Peyer's patch (tissue), 4 donors: ENCODE measurements around the gene SCGB1C1. TPM values are rescaled to one million over a fixed set of nuclear protein-coding genes. Genes with fewer than 3 reads are reported as not detected.

Experiments
- DNase-seq, 3 donors: peaks; one replicate each; pipeline ENCODE4 v3.0.0-alpha.2; 2017 to 2019
- H3K27ac ChIP-seq, 4 donors: fragments of 200-600 bp; sonication (generic); one replicate each; pipeline ENCODE4 v1.5.1; 2016 to 2019
- H3K27me3 ChIP-seq, 2 donors: fragments of 200-600 bp; sonication (generic); one replicate each; pipeline ENCODE4 v1.5.1; 2019
- H3K36me3 ChIP-seq, 3 donors: fragments of 200-600 bp; sonication (generic); one replicate each; pipeline ENCODE4 v1.5.1; 2016 to 2019
- H3K4me1 ChIP-seq, 4 donors: fragments of 200-600 bp; sonication (generic); one replicate each; pipeline ENCODE4 v1.5.1; 2016 to 2019
- H3K4me3 ChIP-seq, 4 donors: fragments of 200-600 bp; sonication (generic); 1 replicate in 3 of 4; 2 replicates in 1 of 4; pipeline ENCODE4 v1.5.1; 2016 to 2019; ENCODE audit warnings: mild to moderate bottlenecking in 1 of 4
- H3K9me3 ChIP-seq, 4 donors: fragments of 200-600 bp; sonication (generic); one replicate each; pipeline ENCODE4 v1.5.1; 2016 to 2019; ENCODE audit warnings: mild to moderate bottlenecking in 1 of 4
- POLR2A ChIP-seq, 2 donors: fragments of 450-650 bp; IDR thresholded peaks; one replicate each; pipeline ENCODE4 v1.5.1; 2017; ENCODE audit warnings: antibody characterized with exemption in 2 of 2, mild to moderate bottlenecking in 2 of 2, moderate library complexity in 2 of 2
- total RNA-seq, 4 donors: library from RNA; depleted of rRNA; stranded (reverse); fragments of >200 nt; gene quantifications; one replicate each; pipeline ENCODE4 v1.1.0, GENCODE V29; 2016
- TF ChIP-seq, protein P1 (sequence below), 6 experiments: fragments of 450-650 bp in 4 of 6; fragments of 200-600 bp in 2 of 6; sonication (generic) in 1 of 6; IDR thresholded peaks; one replicate each; pipeline ENCODE4 v1.5.1; 2017 to 2019; ENCODE audit warnings: antibody characterized with exemption in 6 of 6, mild to moderate bottlenecking in 3 of 6, moderate library complexity in 1 of 6

Gene SCGB1C1
- total RNA-seq, 4 donors from 2014 or later: not detected

DNA sequence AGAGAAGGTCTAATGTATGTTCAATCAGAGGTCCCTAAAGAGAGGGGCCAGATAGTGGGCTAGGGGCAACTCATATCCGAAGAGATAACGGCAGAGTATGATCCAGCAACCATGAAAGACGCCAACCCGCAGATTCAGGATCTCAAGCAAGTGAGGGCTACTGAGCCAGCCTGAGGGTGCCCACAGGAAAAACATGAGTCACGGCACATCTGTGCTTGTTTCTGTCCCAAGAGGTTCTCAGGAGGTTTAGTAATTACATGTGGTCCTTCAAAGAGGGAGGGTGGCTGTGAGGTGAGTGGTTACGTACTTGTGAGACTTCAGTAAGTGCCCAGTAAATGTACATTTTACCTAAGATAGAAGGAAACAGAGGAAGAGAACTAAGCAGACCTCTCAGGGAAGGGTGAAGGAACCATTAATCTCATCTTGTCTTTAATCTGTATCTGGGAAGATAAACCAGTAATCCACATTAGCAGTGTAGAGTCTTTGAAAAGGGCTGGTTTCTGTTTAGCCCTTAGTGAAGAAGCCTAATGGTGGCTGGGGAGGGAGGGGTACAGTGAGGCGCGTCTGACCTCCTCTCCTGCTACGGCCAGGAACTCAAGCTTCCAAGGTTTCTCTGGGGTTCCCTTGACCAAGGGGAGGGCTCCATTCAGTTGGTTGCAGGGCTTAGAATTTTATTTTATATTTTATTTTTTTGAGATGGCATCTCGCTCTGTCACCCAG is 33.0 kb downstream of the SCGB1C1 start:
- no peaks in the 10 kb centered on the region for H3K9me3 ChIP-seq
- no peak overlapping the region for H3K27ac ChIP-seq
- TF ChIP-seq, protein P1, sequence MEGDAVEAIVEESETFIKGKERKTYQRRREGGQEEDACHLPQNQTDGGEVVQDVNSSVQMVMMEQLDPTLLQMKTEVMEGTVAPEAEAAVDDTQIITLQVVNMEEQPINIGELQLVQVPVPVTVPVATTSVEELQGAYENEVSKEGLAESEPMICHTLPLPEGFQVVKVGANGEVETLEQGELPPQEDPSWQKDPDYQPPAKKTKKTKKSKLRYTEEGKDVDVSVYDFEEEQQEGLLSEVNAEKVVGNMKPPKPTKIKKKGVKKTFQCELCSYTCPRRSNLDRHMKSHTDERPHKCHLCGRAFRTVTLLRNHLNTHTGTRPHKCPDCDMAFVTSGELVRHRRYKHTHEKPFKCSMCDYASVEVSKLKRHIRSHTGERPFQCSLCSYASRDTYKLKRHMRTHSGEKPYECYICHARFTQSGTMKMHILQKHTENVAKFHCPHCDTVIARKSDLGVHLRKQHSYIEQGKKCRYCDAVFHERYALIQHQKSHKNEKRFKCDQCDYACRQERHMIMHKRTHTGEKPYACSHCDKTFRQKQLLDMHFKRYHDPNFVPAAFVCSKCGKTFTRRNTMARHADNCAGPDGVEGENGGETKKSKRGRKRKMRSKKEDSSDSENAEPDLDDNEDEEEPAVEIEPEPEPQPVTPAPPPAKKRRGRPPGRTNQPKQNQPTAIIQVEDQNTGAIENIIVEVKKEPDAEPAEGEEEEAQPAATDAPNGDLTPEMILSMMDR (IDR thresholded peaks at IDR 0.05): no peak
- no peak for TF ChIP-seq POLR2A (IDR thresholded peaks at IDR 0.05)
- peaks cover 0 to 18% (median 0%) of the 10 kb centered on the region in 3 donors for H3K36me3 ChIP-seq
- no peak overlapping the region for H3K4me3 ChIP-seq
- H3K4me1 ChIP-seq: no peaks in the 10 kb centered on the region
- no peaks in the 10 kb centered on the region for H3K27me3 ChIP-seq
- peak in 1 of 3 donors; percentile 44 for DNase-seq

DNA sequence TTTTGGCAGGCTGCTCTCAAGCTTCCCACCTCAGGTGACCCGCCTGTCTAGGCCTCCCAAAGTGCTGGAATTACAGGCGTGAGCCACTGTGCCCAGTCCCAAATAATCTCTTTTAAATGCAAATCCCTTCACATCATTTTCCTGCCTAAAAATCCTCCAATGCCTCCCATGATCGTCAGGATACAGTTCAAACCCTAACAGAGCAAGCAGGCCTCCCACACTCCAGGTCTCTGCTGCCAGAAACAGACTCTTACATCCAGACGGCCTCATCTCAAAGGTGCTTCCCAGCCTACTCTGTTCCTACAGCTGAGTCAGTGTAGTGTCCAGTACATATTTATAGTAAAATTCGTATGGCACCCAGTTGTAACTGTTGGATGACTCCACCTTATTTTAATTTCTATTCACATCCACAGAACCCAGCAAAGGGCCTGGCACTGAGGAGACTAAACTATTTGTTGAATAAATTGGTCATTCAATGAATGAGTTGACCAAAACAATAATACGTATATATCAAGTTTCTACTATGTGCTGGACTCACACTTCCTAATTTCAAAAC is 35.0 kb downstream of the SCGB1C1 start:
- H3K4me1 ChIP-seq: no peaks in the 10 kb centered on the region
- no peaks in the 10 kb centered on the region for H3K27me3 ChIP-seq
- DNase-seq: peak in 1 of 3 donors; percentile 25
- no peaks in the 10 kb centered on the region for H3K9me3 ChIP-seq
- TF ChIP-seq, protein P1 (IDR thresholded peaks at IDR 0.05): no peak
- TF ChIP-seq POLR2A (IDR thresholded peaks at IDR 0.05): no peak
- H3K27ac ChIP-seq: no peak overlapping the region
- H3K36me3 ChIP-seq: peaks cover 0 to 12% (median 0%) of the 10 kb centered on the region in 3 donors
- no peak overlapping the region for H3K4me3 ChIP-seq

DNA sequence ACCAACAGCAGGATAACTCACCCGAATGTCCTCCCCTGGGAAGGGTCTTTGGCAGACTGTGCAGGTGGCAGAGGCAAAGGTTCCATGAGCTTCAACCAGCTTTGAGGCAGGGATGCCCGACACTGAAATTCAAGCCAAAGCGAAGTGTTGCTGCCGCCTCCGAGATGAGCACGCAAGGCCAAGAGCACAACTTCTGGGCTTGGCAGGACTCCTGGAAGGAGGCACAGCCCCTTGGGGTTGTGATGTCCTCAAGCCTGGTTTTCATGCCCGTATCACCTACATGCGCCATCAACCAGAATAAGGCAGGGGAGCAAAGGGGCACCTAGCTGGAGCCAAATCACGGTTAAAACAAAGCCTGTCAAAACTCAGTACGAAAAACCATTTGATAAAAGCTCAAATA is 37.6 kb downstream of the SCGB1C1 start:
- Histone ChIP-seq H3K27me3 (no peaks in the 10 kb centered on the region), H3K36me3 (peaks cover 0 to 5% (median 0%) of the 10 kb centered on the region in 3 donors), H3K27ac (no peak overlapping the region), H3K4me1 (peaks cover 0 to 9% (median 2%) of the 10 kb centered on the region in 4 donors), H3K4me3 (no peak overlapping the region), H3K9me3 (no peaks in the 10 kb centered on the region)
- no peak for TF ChIP-seq POLR2A (IDR thresholded peaks at IDR 0.05)
- TF ChIP-seq, protein P1 (IDR thresholded peaks at IDR 0.05): no peak
- peak in 1 of 3 donors; percentile 12 for DNase-seq

DNA sequence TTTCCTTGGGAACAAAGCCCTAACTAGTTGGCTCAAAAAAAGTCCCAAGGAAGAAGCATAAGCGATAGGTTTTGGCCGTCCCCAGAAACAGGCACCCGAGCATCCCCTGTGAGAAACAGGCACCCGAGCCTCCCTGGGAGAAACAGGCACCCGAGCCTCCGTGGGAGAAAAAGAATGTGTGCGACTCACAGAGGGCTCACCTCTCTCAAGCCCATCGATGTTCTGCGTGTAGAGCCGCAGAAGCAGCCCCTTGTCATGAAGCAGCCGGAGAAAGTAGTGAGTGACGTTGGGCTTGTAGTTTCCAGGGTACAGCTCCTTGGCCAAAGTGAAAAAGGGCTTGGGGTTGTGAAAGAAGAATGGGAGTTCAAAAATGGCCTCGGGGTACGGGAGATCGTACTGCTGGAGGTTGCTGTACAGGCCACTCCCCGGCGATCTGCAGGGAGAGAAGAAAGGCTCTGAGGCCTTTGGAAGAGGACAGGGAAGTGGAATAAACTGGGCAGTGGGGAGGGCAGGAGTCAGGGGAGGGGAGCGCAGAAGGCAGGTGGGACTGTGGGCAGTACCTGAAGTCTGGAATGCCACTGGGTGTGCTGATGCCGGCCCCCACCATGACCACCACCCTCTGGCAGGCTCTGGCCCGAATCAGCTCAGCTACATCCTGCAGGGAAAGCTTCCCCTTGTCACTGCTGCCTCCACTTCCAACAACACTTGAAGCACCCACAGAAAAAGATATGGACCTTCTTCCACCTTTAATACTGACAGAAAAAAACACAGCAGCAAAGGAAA is 40.1 kb downstream of the SCGB1C1 start:
- H3K4me3 ChIP-seq: no peak overlapping the region
- no peaks in the 10 kb centered on the region for H3K9me3 ChIP-seq
- no peaks in the 10 kb centered on the region for H3K27me3 ChIP-seq
- H3K27ac ChIP-seq: no peak overlapping the region
- no peak for TF ChIP-seq POLR2A (IDR thresholded peaks at IDR 0.05)
- TF ChIP-seq, protein P1 (IDR thresholded peaks at IDR 0.05): no peak
- peaks cover 0 to 5% (median 0%) of the 10 kb centered on the region in 3 donors for H3K36me3 ChIP-seq
- peaks cover 0 to 17% (median 6%) of the 10 kb centered on the region in 4 donors for H3K4me1 ChIP-seq
- peak in 2 of 3 donors; percentile 7 to 23 for DNase-seq

DNA sequence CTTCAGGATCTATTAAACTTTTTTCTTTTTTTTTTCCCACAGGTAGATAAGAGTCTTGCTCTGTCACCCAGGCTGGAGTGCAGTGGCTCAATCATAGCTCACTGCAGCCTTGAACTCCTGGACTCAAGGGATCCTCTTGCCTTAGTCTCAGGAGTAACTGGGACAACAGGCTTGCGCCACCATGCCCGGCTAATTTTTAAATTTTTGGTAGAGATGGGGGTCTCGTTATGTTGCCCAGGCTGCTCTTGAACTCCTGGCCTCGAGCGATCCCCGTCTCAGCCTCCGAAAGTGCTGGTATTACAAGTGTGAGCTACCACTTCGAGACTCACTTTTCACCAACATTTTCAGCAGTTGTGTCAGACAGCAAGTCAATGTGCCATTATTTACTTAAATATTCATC is 42.3 kb downstream of the SCGB1C1 start:
- H3K36me3 ChIP-seq: peaks cover 0 to 6% (median 0%) of the 10 kb centered on the region in 3 donors
- peak in 1 of 3 donors; percentile 46 for DNase-seq
- peaks cover 0 to 32% (median 6%) of the 10 kb centered on the region in 4 donors for H3K4me1 ChIP-seq
- peak overlapping the region; percentile 92 to 97 (median 95) for H3K27ac ChIP-seq
- no peaks in the 10 kb centered on the region for H3K27me3 ChIP-seq
- H3K9me3 ChIP-seq: no peaks in the 10 kb centered on the region
- H3K4me3 ChIP-seq: peak overlapping the region in 3 of 4 donors; percentile 82 to 91 (median 83)
- TF ChIP-seq, protein P1 (IDR thresholded peaks at IDR 0.05): no peak
- no peak for TF ChIP-seq POLR2A (IDR thresholded peaks at IDR 0.05)
